Amniotic epithelial cell (primary cell): ENCODE results near the gene SUN3.

ENCODE experiments used
- DNase-seq: peaks from one replicate; pipeline ENCODE4 v3.0.0-alpha.2; 2010; ENCODE audit warnings: low read depth

The SUN3 gene

GRCh38 chr7:48028938-48029337 lies at the start of gene SUN3:
TSS of gene SUN3 (minus strand) at chr7:48029107. CDS start at chr7:48028938, 169 bp downstream.
- no peak for DNase-seq

GRCh38 chr7:48078470-48078869 lies 49.6 kb upstream of the SUN3 start:
- no peak for DNase-seq

- DNase-seq, result no peak
Measured at GRCh38 chr7:48077423-48077822, 48.5 kb upstream of the SUN3 start.

GRCh38 chr7:48074204-48074654 lies 45.3 kb upstream of the SUN3 start:
- DNase-seq, result no peak

- DNase-seq, result no peak
Measured at GRCh38 chr7:48067475-48067874, 38.6 kb upstream of the SUN3 start.

GRCh38 chr7:48063985-48064384 lies 35.1 kb upstream of the SUN3 start:
- no peak for DNase-seq

- no peak for DNase-seq
Measured at GRCh38 chr7:48059706-48060105, 30.8 kb upstream of the SUN3 start.

- DNase-seq, result no peak
Measured at GRCh38 chr7:48058990-48059389, 30.1 kb upstream of the SUN3 start.

- no peak for DNase-seq
Measured at GRCh38 chr7:48053736-48054135, 24.8 kb upstream of the SUN3 start.

GRCh38 chr7:48052748-48053147 lies 23.8 kb upstream of the SUN3 start:
- DNase-seq, result peak; percentile 92

GRCh38 chr7:48049850-48050249 lies 20.9 kb upstream of the SUN3 start:
- DNase-seq, result no peak

- DNase-seq, result no peak
Measured at GRCh38 chr7:48048113-48048512, 19.2 kb upstream of the SUN3 start.

- DNase-seq, result no peak
Measured at GRCh38 chr7:48046458-48046857, 17.6 kb upstream of the SUN3 start.

GRCh38 chr7:48045195-48045765 lies 16.4 kb upstream of the SUN3 start:
- DNase-seq, result no peak

- no peak for DNase-seq
Measured at GRCh38 chr7:48042636-48043035, 13.7 kb upstream of the SUN3 start.

- peak; percentile 29 for DNase-seq
Measured at GRCh38 chr7:48042216-48042615, 13.3 kb upstream of the SUN3 start.

GRCh38 chr7:48041653-48041970 lies 12.7 kb upstream of the SUN3 start:
- peak; percentile 34 for DNase-seq

- DNase-seq, result no peak
Measured at GRCh38 chr7:48040944-48041652, 12.2 kb upstream of the SUN3 start.

- no peak for DNase-seq
Measured at GRCh38 chr7:48038815-48039506, 10.1 kb upstream of the SUN3 start.

- DNase-seq, result peak; percentile 18
Measured at GRCh38 chr7:48035967-48036478, 7.1 kb upstream of the SUN3 start.

GRCh38 chr7:48035301-48035966 lies 6.5 kb upstream of the SUN3 start, which contains the start of gene C7orf57:
TSS of gene C7orf57 (plus strand) at chr7:48035543. CDS start at chr7:48036309, 766 bp downstream.
- DNase-seq, result peak; percentile 82

- no peak for DNase-seq
Measured at GRCh38 chr7:48033922-48034321, 5.0 kb upstream of the SUN3 start.

GRCh38 chr7:48031111-48031510 lies 2.2 kb upstream of the SUN3 start:
- no peak for DNase-seq
